Measurements from ENCODE around the gene GLI3.

DNA sequence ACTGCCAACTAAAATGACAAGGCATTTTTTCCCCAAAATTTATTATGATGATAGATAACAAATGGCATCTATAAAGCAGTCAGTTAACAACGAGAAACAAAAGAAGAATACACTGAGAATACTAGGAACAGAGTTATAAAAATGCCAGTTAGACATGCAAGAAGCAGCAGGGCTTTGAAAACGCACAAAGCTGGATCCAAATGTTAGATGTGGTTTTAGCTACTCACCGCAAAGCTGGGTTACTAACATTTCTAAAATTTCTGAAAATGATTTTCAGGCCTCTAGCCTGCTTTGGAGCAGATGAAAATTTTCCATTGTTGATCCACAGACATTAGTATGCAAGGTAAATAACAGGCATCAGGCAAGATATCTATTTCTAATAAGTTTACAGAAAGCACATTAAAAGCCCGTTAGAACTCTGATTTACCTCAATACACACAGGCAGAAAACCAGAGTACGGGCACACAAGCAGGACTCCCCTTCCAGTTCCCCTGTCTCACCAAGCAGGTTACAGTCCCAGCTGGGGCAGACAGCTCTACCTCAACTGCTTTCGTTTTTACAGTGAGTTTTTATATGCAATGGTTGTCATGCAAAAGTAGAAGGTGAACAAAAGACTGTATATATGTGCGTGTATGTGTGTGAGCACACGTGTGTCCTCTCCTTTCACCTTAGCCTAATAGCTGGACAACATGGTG lies 37.9 kb downstream of the GLI3 start:
- TF ChIP-seq POLR2A (IDR thresholded peaks at IDR 0.05): no peak
- TF ChIP-seq, protein P1, sequence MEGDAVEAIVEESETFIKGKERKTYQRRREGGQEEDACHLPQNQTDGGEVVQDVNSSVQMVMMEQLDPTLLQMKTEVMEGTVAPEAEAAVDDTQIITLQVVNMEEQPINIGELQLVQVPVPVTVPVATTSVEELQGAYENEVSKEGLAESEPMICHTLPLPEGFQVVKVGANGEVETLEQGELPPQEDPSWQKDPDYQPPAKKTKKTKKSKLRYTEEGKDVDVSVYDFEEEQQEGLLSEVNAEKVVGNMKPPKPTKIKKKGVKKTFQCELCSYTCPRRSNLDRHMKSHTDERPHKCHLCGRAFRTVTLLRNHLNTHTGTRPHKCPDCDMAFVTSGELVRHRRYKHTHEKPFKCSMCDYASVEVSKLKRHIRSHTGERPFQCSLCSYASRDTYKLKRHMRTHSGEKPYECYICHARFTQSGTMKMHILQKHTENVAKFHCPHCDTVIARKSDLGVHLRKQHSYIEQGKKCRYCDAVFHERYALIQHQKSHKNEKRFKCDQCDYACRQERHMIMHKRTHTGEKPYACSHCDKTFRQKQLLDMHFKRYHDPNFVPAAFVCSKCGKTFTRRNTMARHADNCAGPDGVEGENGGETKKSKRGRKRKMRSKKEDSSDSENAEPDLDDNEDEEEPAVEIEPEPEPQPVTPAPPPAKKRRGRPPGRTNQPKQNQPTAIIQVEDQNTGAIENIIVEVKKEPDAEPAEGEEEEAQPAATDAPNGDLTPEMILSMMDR (IDR thresholded peaks at IDR 0.05): no peak
